Esophagus muscularis mucosa (tissue), 3 donors: ENCODE results near the gene UGT3A1.

Source experiments
- CTCF ChIP-seq, 3 experiments: fragments of 200-600 bp in 2 of 3; fragments of 450-650 bp in 1 of 3; sonication (generic) in 2 of 3; IDR thresholded peaks; one replicate each; pipeline ENCODE4 v1.5.1; 2017 to 2019; ENCODE audit warnings: antibody characterized with exemption in 3 of 3, mild to moderate bottlenecking in 2 of 3, moderate library complexity in 1 of 3
- POLR2A ChIP-seq: fragments of 450-650 bp; IDR thresholded peaks from one replicate; pipeline ENCODE4 v1.6.1; 2017; ENCODE audit warnings: antibody characterized with exemption, moderate library complexity, mild to moderate bottlenecking, low read depth
- POLR2AphosphoS5 ChIP-seq, 2 donors: sonication (generic); formaldehyde crosslinking; IDR thresholded peaks; one replicate each; pipeline ENCODE4 v1.6.1; 2017; ENCODE audit warnings: antibody characterized with exemption in 2 of 2

DNA sequence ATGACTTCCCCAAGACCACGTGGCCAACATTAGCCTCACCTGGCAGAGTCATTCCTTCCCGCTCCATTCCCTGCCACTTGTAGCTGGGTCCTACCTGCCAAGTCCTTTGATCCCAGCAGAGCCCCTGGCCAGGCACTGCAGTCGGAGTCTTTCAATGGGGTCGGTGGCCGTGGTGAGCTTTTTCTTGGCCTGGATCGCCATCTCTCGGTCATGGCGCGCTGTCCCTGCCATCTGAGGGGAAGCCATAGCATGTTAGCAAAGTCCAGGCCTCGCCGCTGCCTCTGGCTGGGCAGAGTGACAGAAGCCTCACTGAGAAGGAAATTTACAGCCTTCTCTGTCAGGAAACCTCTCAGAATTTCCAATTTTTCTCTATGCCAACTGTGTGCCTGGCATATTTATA is 70.3 kb downstream of the UGT3A1 start:
- TF ChIP-seq POLR2AphosphoS5 (IDR thresholded peaks at IDR 0.05) (no peak), CTCF (IDR thresholded peaks at IDR 0.05) (no peak), POLR2A (no peak)
